ENCODE data around the gene CEP57L1.

GRCh38 chr6:109060571-109060970, 34.7 kb upstream of the CEP57L1 start:
- TF ChIP-seq, protein P1, sequence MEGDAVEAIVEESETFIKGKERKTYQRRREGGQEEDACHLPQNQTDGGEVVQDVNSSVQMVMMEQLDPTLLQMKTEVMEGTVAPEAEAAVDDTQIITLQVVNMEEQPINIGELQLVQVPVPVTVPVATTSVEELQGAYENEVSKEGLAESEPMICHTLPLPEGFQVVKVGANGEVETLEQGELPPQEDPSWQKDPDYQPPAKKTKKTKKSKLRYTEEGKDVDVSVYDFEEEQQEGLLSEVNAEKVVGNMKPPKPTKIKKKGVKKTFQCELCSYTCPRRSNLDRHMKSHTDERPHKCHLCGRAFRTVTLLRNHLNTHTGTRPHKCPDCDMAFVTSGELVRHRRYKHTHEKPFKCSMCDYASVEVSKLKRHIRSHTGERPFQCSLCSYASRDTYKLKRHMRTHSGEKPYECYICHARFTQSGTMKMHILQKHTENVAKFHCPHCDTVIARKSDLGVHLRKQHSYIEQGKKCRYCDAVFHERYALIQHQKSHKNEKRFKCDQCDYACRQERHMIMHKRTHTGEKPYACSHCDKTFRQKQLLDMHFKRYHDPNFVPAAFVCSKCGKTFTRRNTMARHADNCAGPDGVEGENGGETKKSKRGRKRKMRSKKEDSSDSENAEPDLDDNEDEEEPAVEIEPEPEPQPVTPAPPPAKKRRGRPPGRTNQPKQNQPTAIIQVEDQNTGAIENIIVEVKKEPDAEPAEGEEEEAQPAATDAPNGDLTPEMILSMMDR (IDR thresholded peaks at IDR 0.05): no peak
- no peak for TF ChIP-seq POLR2A (IDR thresholded peaks at IDR 0.05)

Measured in uterus (tissue), 2 donors.